ENCODE measurements around the gene RNF123.
A peak's percentile ranks its signal among the peaks of the same experiment; 100 is the strongest.
"Not testable (repeated sequence)": the region's sequence is repeated elsewhere in the genome, so short reads cannot be mapped to it uniquely, and the experiment has no call there.

Gene RNF123

GRCh38 chr3:49674497-49674983, 14.8 kb upstream of the RNF123 start:
- TF ChIP-seq TAF1 (IDR thresholded peaks at IDR 0.05; ENCODE audit: low read depth, low read length): no peak
- no peak for TF ChIP-seq POLR2AphosphoS5 (IDR thresholded peaks at IDR 0.05; ENCODE audit: low read depth, low read length)
- TF ChIP-seq POLR2A (IDR thresholded peaks at IDR 0.05; ENCODE audit: low read depth, low read length): no peak
- TF ChIP-seq PAX5 (IDR thresholded peaks at IDR 0.05; ENCODE audit: insufficient read depth, low read length, severe bottlenecking): no peak
- TF ChIP-seq SPI1 (IDR thresholded peaks at IDR 0.05; ENCODE audit: low read depth, low read length): no peak; the same call in 1 of the 2 replicates
- no peak for TF ChIP-seq POU2F2 (IDR thresholded peaks at IDR 0.05; ENCODE audit: low read depth, low read length)
- FAIRE-seq: no peak
- no peak for DNase-seq (ENCODE audit: insufficient read length, low spot score)

DNA sequence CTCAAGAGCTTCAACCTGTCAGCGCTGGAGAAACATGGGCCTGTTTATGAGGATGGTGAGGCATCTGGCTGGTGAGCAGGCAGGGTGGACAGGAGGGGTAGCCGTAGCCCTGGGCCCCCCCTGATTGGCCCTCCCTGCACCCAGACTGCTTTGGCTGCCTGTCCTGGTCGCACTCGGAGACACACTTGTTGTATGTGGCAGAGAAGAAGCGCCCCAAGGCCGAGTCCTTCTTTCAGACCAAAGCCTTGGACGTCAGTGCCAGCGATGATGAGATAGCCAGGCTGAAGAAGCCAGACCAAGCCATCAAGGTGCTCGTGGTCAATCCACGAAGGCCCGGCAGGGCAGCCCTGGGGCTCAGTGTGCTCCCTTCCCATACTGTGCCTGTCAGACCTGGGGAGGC, 13.4 kb upstream of the RNF123 start:
- FAIRE-seq (no peak), DNase-seq (ENCODE audit: insufficient read length, low spot score) (no peak)
- TF ChIP-seq POLR2A (IDR thresholded peaks at IDR 0.05; ENCODE audit: low read depth, low read length): no peak

DNA sequence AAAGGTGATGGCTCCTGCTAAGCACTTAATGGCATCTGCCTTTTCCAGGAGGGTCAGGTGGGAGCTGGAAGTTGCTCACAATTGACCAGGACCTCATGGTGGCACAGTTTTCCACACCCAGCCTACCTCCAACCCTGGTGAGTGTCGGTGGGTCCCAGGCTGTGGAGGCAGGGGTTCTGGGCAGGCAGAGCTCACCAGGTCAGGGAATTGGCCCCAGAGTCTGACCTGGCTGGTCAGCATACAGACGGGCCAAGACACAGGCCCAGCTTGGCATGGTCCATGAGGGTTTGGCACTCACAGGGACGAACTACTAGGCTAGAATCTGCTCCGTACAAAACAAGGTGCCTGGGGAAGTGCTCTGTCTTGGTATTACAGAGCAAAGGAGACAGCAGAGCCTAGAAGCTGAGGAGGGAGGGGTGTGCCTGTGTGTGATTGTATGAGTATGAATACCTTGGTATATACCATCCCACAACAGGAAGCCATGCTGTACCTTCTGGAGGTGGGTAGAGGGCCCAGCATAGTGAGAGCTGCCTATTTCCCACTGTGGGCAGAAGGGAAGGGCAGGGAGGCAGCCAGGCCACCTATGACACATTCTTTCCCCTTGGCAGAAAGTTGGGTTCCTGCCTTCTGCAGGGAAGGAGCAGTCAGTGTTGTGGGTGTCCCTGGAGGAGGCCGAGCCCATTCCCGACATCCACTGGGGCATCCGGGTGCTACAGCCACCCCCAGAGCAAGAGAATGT, 8.7 kb upstream of the RNF123 start:
- no peak for DNase-seq (ENCODE audit: insufficient read length, low spot score)

GRCh38 chr3:49681232-49681522, 8.2 kb upstream of the RNF123 start:
- FAIRE-seq (no peak), DNase-seq (ENCODE audit: insufficient read length, low spot score) (no peak)
- TF ChIP-seq POLR2AphosphoS5 (IDR thresholded peaks at IDR 0.05; ENCODE audit: low read depth, low read length) (no peak), POU2F2 (IDR thresholded peaks at IDR 0.05; ENCODE audit: low read depth, low read length) (no peak), PAX5 (IDR thresholded peaks at IDR 0.05; ENCODE audit: insufficient read depth, low read length, severe bottlenecking) (no peak), POLR2A (IDR thresholded peaks at IDR 0.05; ENCODE audit: low read depth, low read length) (no peak), SPI1 (IDR thresholded peaks at IDR 0.05; ENCODE audit: low read depth, low read length) (no peak), TAF1 (IDR thresholded peaks at IDR 0.05; ENCODE audit: low read depth, low read length) (no peak)

More for the DNA sequence above, 8.7 kb upstream of the RNF123 start:
- no peak for TF ChIP-seq POLR2A (IDR thresholded peaks at IDR 0.05; ENCODE audit: low read depth, low read length)
- TF ChIP-seq POLR2AphosphoS5 (IDR thresholded peaks at IDR 0.05; ENCODE audit: low read depth, low read length): 0 out of 2 replicates have a peak, but pooled peaks have one; percentile 15
- FAIRE-seq: no peak

DNA sequence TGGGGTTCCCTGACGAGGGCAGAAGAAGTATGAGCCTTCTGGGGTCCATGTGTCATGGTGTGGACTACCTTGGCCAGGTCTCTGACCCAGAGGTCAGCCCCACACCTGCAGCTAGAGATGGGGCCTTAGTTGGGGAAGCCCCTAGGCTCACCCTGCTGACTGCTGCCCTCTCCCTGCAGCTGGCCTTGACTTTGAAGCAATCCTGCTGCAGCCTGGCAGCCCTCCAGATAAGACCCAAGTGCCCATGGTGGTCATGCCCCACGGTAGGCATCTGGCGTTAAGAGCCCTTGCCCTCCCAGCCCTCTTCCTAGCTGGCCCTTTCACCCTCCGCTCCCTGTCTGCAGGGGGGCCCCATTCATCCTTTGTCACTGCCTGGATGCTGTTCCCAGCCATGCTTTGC, 7.8 kb upstream of the RNF123 start:
- no peak for TF ChIP-seq TAF1 (IDR thresholded peaks at IDR 0.05; ENCODE audit: low read depth, low read length)
- TF ChIP-seq PAX5 (IDR thresholded peaks at IDR 0.05; ENCODE audit: insufficient read depth, low read length, severe bottlenecking): no peak
- no peak for TF ChIP-seq POLR2AphosphoS5 (IDR thresholded peaks at IDR 0.05; ENCODE audit: low read depth, low read length)
- TF ChIP-seq POLR2A (IDR thresholded peaks at IDR 0.05; ENCODE audit: low read depth, low read length): no peak
- no peak for TF ChIP-seq SPI1 (IDR thresholded peaks at IDR 0.05; ENCODE audit: low read depth, low read length)
- TF ChIP-seq POU2F2 (IDR thresholded peaks at IDR 0.05; ENCODE audit: low read depth, low read length): no peak
- FAIRE-seq (no peak), DNase-seq (ENCODE audit: insufficient read length, low spot score) (no peak)

DNA sequence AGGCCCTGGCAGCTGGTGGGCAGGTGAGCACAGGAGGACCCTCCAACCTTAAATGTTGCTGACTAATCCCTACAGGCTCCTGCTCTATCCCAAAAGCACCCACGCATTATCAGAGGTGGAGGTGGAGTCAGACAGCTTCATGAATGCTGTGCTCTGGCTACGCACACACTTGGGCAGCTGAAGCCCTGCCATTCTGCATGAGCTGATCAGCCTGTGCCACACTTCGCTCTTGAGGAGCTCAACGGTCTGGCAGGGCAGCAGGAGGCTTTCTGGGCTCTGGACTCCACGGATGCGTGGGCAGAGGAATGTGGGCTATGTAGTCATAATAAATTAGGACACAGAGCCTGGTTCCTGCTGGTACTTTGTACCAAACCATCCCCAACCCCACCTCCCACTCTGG, 6.2 kb upstream of the RNF123 start:
- TF ChIP-seq TAF1 (IDR thresholded peaks at IDR 0.05; ENCODE audit: low read depth, low read length) (no peak), PAX5 (IDR thresholded peaks at IDR 0.05; ENCODE audit: insufficient read depth, low read length, severe bottlenecking) (no peak), SPI1 (IDR thresholded peaks at IDR 0.05; ENCODE audit: low read depth, low read length) (no peak), POLR2AphosphoS5 (IDR thresholded peaks at IDR 0.05; ENCODE audit: low read depth, low read length) (no peak), POU2F2 (IDR thresholded peaks at IDR 0.05; ENCODE audit: low read depth, low read length) (no peak), POLR2A (IDR thresholded peaks at IDR 0.05; ENCODE audit: low read depth, low read length) (no peak)
- DNase-seq (ENCODE audit: insufficient read length, low spot score) (no peak), FAIRE-seq (no peak)

GRCh38 chr3:49684453-49684852, 4.9 kb upstream of the RNF123 start:
- FAIRE-seq; DNase-seq (ENCODE audit: insufficient read length, low spot score): not testable (repeated sequence)

GRCh38 chr3:49685103-49685502, 4.3 kb upstream of the RNF123 start:
- not testable (repeated sequence) for FAIRE-seq; DNase-seq (ENCODE audit: insufficient read length, low spot score)

DNA sequence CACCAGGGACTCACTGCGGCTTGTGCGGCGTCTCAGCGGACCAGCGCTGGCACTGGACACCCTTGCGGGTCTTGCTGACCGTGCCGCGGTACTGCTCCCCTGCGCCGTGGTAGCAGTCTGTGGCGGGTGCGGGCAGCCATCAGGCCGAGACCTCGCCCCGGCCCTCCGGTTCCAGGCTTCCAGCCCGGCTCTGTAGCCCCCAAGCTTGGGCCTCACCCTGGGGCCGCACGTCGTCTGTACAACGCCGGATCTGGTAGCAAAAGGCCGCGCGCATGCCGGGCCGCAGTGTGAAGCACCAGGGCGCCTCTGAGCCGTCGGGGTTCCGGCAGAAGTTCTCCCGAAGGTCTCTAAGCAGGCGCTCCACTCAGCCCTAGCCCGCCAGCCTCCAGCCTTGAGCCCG, 3.5 kb upstream of the RNF123 start:
- DNase-seq (ENCODE audit: insufficient read length, low spot score); FAIRE-seq: not testable (repeated sequence)

DNA sequence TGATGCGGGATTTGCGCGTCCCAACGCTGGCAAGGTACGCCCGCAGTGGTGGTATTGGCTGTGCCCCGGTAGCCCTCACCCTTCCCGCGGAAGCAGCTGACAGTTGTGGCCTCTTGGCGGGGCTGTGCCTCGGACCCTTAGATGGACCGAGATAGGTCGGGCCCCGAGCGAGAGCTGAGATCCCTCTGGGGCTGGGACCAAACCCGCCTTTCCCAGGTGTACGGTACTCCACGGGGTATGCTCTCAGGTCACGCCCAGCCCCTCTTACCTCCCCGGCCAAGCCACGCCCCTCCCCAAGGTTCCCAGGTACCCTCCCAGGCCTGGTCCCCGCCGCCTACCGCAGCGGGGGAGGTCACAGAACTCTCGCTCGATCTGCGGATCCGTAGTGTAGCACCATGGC, 3.0 kb upstream of the RNF123 start:
- not testable (repeated sequence) for DNase-seq (ENCODE audit: insufficient read length, low spot score); FAIRE-seq

- not testable (repeated sequence) for DNase-seq (ENCODE audit: insufficient read length, low spot score); FAIRE-seq
Observed at GRCh38 chr3:49686769-49687423, 2.5 kb upstream of the RNF123 start.

- FAIRE-seq; DNase-seq (ENCODE audit: insufficient read length, low spot score): not testable (repeated sequence)
Observed at GRCh38 chr3:49687424-49687795, 1.9 kb upstream of the RNF123 start.

DNA sequence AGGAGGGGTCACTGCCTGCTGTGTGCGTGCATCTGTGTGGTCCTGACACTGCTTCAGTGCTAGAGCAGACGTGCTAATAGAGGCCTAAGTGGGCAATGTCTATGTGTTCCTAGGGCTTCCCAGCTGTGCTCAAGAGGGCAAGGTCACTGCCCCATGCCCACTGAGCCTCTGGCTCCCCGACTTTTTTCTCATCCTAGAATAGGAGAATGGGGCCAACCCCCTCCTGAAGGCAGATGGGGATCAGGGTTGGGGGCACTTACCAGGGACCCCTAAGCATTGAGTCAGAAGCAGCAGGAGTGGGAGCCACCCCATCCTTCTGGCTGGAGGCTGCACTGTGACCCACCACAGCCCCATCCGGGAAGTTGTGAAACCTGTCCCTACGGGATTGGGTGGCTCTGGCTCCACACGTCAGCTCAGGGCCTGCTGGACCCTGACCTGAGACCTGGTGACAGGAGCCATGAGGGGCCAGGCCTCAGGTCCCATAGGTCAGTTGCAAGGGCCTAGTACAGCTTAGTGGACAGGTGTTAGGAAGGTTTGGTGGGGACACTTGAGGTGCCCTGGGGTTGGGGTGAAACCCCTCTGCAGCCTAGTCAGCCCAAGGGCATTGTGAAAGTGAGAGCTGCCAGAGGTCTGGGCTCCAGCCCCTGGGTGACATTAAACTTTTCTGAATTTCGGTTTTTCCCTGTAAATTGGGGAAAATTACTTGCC, 865 bp upstream of the RNF123 start:
- FAIRE-seq; DNase-seq (ENCODE audit: insufficient read length, low spot score): not testable (repeated sequence)

DNA sequence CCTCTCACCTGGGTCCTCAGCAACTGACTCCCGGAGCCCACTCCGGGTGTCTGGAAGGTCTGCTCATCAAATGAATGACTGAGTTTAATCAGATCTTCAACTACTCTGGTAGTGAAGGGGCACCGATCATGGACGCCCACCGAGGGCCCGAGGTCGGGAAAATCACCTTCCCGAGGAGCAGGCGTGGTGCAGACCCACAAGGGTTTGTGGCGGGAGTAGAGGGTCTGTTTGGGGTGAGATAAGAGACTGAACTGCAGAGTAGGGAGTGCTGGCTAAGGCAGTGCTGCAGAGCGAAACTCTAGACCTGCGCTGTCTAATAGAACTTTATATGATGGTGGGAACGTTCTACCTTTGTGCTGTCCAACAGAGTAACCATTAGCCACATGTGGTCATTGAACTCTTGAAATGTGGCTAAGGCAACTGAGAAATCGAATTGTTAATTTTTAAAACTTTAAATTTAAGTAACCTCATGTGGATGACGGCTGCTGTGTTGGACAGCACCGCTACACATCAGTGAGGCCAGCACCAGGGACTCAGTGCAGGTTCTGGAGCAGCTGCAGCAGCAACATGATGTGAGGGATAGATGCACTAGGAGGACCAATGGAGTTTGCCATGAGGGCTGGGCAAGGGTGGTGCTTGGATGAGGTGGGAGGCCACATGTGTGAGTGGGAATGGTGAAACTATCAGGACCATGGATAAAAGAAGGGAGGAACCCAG, 709 bp downstream of the RNF123 start:
- FAIRE-seq; DNase-seq (ENCODE audit: insufficient read length, low spot score): not testable (repeated sequence)

DNA sequence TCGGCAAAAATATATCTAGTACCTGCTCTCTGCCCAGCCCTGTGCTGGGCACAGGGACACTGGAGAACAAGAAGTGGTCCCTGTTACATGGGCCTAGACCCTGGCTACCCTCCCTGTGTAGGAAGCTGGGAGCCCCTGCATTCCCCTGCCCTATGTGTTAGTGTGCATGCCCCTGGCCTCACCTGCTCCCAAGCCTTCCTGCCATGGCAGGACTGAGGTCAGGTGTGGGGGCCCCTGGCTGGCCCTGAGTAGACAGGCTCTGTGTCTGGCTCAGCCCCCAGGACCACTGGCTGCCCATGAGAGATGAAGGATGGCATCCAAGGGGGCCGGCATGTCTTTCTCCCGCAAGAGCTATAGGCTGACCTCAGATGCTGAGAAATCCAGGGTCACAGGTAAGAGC, 1.5 kb downstream of the RNF123 start:
- not testable (repeated sequence) for DNase-seq (ENCODE audit: insufficient read length, low spot score); FAIRE-seq

DNA sequence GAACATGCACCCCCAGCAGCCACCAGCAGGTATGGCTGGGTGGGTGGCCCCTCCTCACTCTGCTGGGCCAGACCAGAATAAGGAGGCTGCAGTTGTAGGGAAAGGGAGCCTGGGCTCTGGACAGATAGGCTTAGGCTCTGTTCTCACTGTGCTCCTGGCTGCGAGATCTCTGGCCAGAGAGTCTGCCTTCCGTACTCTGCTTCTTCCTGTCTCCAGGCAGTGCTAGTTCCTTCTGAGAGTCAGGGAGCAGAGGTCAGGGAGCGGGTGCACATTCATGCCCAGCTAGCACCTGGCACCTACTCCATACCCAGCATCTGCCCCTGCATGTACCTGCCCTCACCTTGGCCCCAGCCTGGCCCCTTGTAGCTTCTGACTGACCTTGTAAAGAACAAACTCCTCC, 2.1 kb downstream of the RNF123 start:
- FAIRE-seq: not testable (repeated sequence)

More for the DNA sequence above, 2.1 kb downstream of the RNF123 start:
- not testable (repeated sequence) for DNase-seq (ENCODE audit: insufficient read length, low spot score)
